Measurements from ENCODE around the gene OR2T35.

DNA sequence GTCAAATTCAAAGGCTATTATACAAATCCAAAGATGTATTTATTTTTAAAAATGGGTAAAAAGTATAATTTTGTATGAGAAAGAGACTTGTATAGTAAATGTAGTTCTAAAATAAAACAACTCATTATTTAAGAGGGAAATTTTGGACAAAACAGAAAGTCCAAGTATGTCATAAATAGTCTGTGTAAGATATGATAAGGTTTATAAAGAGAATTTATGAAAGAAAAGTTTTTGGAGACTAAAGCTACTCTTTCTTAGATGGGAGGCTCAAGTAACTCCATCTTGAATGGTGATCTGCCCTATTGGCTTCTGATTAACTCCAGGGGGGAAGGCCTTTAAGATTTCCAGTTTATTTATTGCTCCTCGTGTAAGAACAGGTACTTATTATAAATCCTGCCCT, 24.9 kb upstream of the OR2T35 start:
- TF ChIP-seq, protein P1, sequence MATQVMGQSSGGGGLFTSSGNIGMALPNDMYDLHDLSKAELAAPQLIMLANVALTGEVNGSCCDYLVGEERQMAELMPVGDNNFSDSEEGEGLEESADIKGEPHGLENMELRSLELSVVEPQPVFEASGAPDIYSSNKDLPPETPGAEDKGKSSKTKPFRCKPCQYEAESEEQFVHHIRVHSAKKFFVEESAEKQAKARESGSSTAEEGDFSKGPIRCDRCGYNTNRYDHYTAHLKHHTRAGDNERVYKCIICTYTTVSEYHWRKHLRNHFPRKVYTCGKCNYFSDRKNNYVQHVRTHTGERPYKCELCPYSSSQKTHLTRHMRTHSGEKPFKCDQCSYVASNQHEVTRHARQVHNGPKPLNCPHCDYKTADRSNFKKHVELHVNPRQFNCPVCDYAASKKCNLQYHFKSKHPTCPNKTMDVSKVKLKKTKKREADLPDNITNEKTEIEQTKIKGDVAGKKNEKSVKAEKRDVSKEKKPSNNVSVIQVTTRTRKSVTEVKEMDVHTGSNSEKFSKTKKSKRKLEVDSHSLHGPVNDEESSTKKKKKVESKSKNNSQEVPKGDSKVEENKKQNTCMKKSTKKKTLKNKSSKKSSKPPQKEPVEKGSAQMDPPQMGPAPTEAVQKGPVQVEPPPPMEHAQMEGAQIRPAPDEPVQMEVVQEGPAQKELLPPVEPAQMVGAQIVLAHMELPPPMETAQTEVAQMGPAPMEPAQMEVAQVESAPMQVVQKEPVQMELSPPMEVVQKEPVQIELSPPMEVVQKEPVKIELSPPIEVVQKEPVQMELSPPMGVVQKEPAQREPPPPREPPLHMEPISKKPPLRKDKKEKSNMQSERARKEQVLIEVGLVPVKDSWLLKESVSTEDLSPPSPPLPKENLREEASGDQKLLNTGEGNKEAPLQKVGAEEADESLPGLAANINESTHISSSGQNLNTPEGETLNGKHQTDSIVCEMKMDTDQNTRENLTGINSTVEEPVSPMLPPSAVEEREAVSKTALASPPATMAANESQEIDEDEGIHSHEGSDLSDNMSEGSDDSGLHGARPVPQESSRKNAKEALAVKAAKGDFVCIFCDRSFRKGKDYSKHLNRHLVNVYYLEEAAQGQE (tag by site-specific recombination; IDR thresholded peaks at IDR 0.05): no peak
- TF ChIP-seq, protein P2, sequence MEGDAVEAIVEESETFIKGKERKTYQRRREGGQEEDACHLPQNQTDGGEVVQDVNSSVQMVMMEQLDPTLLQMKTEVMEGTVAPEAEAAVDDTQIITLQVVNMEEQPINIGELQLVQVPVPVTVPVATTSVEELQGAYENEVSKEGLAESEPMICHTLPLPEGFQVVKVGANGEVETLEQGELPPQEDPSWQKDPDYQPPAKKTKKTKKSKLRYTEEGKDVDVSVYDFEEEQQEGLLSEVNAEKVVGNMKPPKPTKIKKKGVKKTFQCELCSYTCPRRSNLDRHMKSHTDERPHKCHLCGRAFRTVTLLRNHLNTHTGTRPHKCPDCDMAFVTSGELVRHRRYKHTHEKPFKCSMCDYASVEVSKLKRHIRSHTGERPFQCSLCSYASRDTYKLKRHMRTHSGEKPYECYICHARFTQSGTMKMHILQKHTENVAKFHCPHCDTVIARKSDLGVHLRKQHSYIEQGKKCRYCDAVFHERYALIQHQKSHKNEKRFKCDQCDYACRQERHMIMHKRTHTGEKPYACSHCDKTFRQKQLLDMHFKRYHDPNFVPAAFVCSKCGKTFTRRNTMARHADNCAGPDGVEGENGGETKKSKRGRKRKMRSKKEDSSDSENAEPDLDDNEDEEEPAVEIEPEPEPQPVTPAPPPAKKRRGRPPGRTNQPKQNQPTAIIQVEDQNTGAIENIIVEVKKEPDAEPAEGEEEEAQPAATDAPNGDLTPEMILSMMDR (tag by site-specific recombination; IDR thresholded peaks at IDR 0.05): no peak
- no peak for TF ChIP-seq SCRT1 (tag by site-specific recombination; IDR thresholded peaks at IDR 0.05; ENCODE audit: borderline replicate concordance)
- TF ChIP-seq, protein P3, sequence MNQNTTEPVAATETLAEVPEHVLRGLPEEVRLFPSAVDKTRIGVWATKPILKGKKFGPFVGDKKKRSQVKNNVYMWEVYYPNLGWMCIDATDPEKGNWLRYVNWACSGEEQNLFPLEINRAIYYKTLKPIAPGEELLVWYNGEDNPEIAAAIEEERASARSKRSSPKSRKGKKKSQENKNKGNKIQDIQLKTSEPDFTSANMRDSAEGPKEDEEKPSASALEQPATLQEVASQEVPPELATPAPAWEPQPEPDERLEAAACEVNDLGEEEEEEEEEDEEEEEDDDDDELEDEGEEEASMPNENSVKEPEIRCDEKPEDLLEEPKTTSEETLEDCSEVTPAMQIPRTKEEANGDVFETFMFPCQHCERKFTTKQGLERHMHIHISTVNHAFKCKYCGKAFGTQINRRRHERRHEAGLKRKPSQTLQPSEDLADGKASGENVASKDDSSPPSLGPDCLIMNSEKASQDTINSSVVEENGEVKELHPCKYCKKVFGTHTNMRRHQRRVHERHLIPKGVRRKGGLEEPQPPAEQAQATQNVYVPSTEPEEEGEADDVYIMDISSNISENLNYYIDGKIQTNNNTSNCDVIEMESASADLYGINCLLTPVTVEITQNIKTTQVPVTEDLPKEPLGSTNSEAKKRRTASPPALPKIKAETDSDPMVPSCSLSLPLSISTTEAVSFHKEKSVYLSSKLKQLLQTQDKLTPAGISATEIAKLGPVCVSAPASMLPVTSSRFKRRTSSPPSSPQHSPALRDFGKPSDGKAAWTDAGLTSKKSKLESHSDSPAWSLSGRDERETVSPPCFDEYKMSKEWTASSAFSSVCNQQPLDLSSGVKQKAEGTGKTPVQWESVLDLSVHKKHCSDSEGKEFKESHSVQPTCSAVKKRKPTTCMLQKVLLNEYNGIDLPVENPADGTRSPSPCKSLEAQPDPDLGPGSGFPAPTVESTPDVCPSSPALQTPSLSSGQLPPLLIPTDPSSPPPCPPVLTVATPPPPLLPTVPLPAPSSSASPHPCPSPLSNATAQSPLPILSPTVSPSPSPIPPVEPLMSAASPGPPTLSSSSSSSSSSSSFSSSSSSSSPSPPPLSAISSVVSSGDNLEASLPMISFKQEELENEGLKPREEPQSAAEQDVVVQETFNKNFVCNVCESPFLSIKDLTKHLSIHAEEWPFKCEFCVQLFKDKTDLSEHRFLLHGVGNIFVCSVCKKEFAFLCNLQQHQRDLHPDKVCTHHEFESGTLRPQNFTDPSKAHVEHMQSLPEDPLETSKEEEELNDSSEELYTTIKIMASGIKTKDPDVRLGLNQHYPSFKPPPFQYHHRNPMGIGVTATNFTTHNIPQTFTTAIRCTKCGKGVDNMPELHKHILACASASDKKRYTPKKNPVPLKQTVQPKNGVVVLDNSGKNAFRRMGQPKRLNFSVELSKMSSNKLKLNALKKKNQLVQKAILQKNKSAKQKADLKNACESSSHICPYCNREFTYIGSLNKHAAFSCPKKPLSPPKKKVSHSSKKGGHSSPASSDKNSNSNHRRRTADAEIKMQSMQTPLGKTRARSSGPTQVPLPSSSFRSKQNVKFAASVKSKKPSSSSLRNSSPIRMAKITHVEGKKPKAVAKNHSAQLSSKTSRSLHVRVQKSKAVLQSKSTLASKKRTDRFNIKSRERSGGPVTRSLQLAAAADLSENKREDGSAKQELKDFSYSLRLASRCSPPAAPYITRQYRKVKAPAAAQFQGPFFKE (tag by site-specific recombination; IDR thresholded peaks at IDR 0.05; ENCODE audit: borderline replicate concordance): no peak
- no peak for TF ChIP-seq ZNF211 (tag by site-specific recombination; IDR thresholded peaks at IDR 0.05; ENCODE audit: low read depth)
- TF ChIP-seq, protein P4, sequence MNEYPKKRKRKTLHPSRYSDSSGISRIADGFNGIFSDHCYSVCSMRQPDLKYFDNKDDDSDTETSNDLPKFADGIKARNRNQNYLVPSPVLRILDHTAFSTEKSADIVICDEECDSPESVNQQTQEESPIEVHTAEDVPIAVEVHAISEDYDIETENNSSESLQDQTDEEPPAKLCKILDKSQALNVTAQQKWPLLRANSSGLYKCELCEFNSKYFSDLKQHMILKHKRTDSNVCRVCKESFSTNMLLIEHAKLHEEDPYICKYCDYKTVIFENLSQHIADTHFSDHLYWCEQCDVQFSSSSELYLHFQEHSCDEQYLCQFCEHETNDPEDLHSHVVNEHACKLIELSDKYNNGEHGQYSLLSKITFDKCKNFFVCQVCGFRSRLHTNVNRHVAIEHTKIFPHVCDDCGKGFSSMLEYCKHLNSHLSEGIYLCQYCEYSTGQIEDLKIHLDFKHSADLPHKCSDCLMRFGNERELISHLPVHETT (tag by site-specific recombination; IDR thresholded peaks at IDR 0.05): no peak
- TF ChIP-seq, protein P5, sequence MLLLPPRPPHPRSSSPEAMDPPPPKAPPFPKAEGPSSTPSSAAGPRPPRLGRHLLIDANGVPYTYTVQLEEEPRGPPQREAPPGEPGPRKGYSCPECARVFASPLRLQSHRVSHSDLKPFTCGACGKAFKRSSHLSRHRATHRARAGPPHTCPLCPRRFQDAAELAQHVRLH (tag by site-specific recombination; IDR thresholded peaks at IDR 0.05): no peak
- TF ChIP-seq REPIN1 (tag by site-specific recombination; IDR thresholded peaks at IDR 0.05; ENCODE audit: low read depth): no peak
- TF ChIP-seq, protein P6, sequence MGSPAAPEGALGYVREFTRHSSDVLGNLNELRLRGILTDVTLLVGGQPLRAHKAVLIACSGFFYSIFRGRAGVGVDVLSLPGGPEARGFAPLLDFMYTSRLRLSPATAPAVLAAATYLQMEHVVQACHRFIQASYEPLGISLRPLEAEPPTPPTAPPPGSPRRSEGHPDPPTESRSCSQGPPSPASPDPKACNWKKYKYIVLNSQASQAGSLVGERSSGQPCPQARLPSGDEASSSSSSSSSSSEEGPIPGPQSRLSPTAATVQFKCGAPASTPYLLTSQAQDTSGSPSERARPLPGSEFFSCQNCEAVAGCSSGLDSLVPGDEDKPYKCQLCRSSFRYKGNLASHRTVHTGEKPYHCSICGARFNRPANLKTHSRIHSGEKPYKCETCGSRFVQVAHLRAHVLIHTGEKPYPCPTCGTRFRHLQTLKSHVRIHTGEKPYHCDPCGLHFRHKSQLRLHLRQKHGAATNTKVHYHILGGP (tag by site-specific recombination; IDR thresholded peaks at IDR 0.05): no peak

All from HEK293 (cell line).